Astrocyte (in vitro differentiated cells and primary cell): ENCODE measurements around the gene HTR5A.

Experiments
- EZH2 ChIP-seq: IDR thresholded peaks from 2 replicates; pipeline ENCODE4 v1.6.1; 2012; ENCODE audit warnings: mild to moderate bottlenecking, low read length, inconsistent platforms; ENCODE audit not compliant: insufficient read depth
- TF ChIP-seq, protein P1 (sequence below): IDR thresholded peaks from 2 replicates; pipeline ENCODE4 v1.5.1; 2011; ENCODE audit warnings: low read depth, mild to moderate bottlenecking, inconsistent platforms, low read length, moderate library complexity; ENCODE audit not compliant: insufficient read depth

DNA sequence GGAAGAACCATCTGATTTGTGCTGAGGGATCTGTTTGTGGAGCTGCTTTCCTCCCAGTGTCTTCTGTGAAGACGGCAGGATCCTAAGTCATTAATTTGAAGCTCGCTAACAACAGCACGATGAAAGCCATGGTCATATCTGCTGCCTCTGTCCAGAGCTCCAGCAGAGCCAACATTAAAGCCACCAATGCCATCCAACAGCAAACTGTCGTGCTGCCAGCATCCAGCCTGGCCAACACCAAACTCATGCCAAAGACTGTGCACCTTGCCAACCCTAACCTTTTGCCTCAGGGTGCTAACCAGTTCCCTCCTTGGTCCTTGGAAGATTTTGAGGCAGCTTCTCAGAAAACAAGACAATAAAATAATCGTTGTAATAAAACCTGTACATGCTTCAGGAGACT lies 36.2 kb downstream of the HTR5A start:
- TF ChIP-seq, protein P1, sequence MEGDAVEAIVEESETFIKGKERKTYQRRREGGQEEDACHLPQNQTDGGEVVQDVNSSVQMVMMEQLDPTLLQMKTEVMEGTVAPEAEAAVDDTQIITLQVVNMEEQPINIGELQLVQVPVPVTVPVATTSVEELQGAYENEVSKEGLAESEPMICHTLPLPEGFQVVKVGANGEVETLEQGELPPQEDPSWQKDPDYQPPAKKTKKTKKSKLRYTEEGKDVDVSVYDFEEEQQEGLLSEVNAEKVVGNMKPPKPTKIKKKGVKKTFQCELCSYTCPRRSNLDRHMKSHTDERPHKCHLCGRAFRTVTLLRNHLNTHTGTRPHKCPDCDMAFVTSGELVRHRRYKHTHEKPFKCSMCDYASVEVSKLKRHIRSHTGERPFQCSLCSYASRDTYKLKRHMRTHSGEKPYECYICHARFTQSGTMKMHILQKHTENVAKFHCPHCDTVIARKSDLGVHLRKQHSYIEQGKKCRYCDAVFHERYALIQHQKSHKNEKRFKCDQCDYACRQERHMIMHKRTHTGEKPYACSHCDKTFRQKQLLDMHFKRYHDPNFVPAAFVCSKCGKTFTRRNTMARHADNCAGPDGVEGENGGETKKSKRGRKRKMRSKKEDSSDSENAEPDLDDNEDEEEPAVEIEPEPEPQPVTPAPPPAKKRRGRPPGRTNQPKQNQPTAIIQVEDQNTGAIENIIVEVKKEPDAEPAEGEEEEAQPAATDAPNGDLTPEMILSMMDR, result no peak
- no peak for TF ChIP-seq EZH2
